Measurements from ENCODE around the gene TRIM68. TPM values are rescaled to one million over a fixed set of nuclear protein-coding genes. Genes with fewer than 3 reads are reported as not detected.

The TRIM68 gene
- total RNA-seq (10 to 100 TPM; 12.2 to 22.9 (median 19.5) TPM), polyA plus RNA-seq (1 to 10 TPM; 3.4 to 7.2 (median 4.0) TPM)
- long read RNA-seq, donor 1, partial matches to known transcripts: 0 of 2 reads
- long read RNA-seq, donor 1, other reads (novel, unspliced or antisense): 0 of 2 reads
- long read RNA-seq, donor 2, partial matches to known transcripts: 0 of 1 reads
- long read RNA-seq, donor 2, other reads (novel, unspliced or antisense): 0 of 1 reads

GRCh38 chr11:4607781-4608666, at the start of gene TRIM68:
TRIM68 (minus strand) TSS chr11:4608231; CDS start chr11:4605504, 2,727 bp downstream.
- Histone ChIP-seq H3K9me3 (no peaks in the 10 kb centered on the region), H3K27ac (peak within 1 kb of the TSS; percentile 77 to 94 (median 90)), H3K4me3 (peak within 1 kb of the TSS; percentile 60 to 83 (median 70)), H3K4me1 (peaks cover 8 to 45% (median 26%) of the 10 kb centered on the region in 6 donors), H3K27me3 (replicated peaks in 1 of 7) (no peaks in the 10 kb centered on the region), H3K36me3 (peaks cover 3 to 25% (median 16%) of the 10 kb centered on the region in 6 donors)
- TF ChIP-seq POLR2AphosphoS5 (IDR thresholded peaks at IDR 0.05) (peak; percentile 77 to 89 (median 88)), POLR2A (IDR thresholded peaks at IDR 0.05) (peak in 1 of 3 donors; percentile 59), CTCF (IDR thresholded peaks at IDR 0.05 in 8 of 11, conservative IDR thresholded peaks at IDR 0.05 in 3 of 11) (peak in 2 of 11 experiments; percentile 18 to 19)
- intact Hi-C loops (cut with DNase I; ENCODE audit: low total_unique reads): no loop called here
- DNase-seq: peak; percentile 98
- WGBS, 5 donors: 4 to 6% (median 5%) methylated on average over 31 to 43 of the region's 43 CpGs

GRCh38 chr11:4654635-4655369, 46.8 kb upstream of the TRIM68 start:
- Histone ChIP-seq H3K27ac (no peak overlapping the region), H3K4me1 (no peaks in the 10 kb centered on the region), H3K4me3 (no peak overlapping the region), H3K36me3 (no peaks in the 10 kb centered on the region), H3K9me3 (no peaks in the 10 kb centered on the region), H3K27me3 (replicated peaks in 1 of 7) (peaks cover 0 to 6% (median 0%) of the 10 kb centered on the region in 7 donors)
- TF ChIP-seq POLR2AphosphoS5 (IDR thresholded peaks at IDR 0.05) (no peak), CTCF (IDR thresholded peaks at IDR 0.05 in 8 of 11, conservative IDR thresholded peaks at IDR 0.05 in 3 of 11) (no peak), POLR2A (IDR thresholded peaks at IDR 0.05) (no peak)
- intact Hi-C loops (cut with DNase I; ENCODE audit: low total_unique reads): no loop called here
- WGBS, 5 donors: 68 to 89% (median 84%) methylated on average over 2 of the region's 2 CpGs
- DNase-seq: no peak

GRCh38 chr11:4647766-4648165, 39.7 kb upstream of the TRIM68 start:
- H3K36me3 ChIP-seq: no peaks in the 10 kb centered on the region
- TF ChIP-seq POLR2AphosphoS5 (IDR thresholded peaks at IDR 0.05) (no peak), CTCF (IDR thresholded peaks at IDR 0.05 in 8 of 11, conservative IDR thresholded peaks at IDR 0.05 in 3 of 11) (no peak), POLR2A (IDR thresholded peaks at IDR 0.05) (no peak)
- no peak overlapping the region for H3K27ac ChIP-seq
- DNase-seq: no peak
- H3K4me1 ChIP-seq: no peaks in the 10 kb centered on the region
- H3K9me3 ChIP-seq: no peaks in the 10 kb centered on the region
- no peak overlapping the region for H3K4me3 ChIP-seq
- peaks cover 0 to 11% (median 0%) of the 10 kb centered on the region in 7 donors for H3K27me3 ChIP-seq (replicated peaks in 1 of 7)
- intact Hi-C loops (cut with DNase I; ENCODE audit: low total_unique reads): loop anchor here (10.0 kb wide), 1 partner anchor 367 kb away; no protein-coding TSS in a partner anchor
- WGBS, 5 donors: 70 to 84% (median 80%) methylated on average over 4 of the region's 4 CpGs

All from spleen (tissue), 13 donors.